Measurements from ENCODE around the gene ZDHHC5. TPM values are rescaled to one million over a fixed set of nuclear protein-coding genes. Genes with fewer than 3 reads are reported as not detected.
"Not testable (repeated sequence)": the region's sequence is repeated elsewhere in the genome, so short reads cannot be mapped to it uniquely, and the experiment has no call there.

ZDHHC5 gene
- polyA plus RNA-seq, 1 donor (not counting 4 experiments of a cell fraction or from before 2014, with no cell fraction given) = 79.3 TPM

DNA sequence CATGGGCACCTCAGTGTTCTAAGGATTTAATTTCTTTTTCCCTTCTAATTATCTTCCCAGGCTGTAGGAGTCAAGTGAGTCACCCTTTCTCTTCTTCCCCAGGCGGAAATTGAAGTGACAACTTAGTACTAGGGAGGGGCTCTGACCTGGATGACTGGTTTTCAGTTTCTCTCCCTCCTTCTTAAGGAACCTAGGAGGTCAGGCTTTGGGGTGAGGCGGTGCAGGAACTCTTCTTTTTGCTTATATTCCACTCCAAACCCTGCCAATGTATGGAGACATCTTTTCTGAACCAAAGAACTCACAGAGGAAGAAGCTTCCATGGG lies 12.6 kb downstream of the ZDHHC5 start:
- H2AFZ ChIP-seq (ENCODE audit: control insufficient read depth, low read length) = no peak overlapping the region
- FAIRE-seq = peak; percentile 55
- peaks cover 9 to 28% of the 10 kb centered on the region in 2 experiments for H3K36me3 ChIP-seq (ENCODE audit: control insufficient read depth in 2 of 2, extremely low read depth in 1 of 2, insufficient read depth in 2 of 2, low read length in 2 of 2)

DNA sequence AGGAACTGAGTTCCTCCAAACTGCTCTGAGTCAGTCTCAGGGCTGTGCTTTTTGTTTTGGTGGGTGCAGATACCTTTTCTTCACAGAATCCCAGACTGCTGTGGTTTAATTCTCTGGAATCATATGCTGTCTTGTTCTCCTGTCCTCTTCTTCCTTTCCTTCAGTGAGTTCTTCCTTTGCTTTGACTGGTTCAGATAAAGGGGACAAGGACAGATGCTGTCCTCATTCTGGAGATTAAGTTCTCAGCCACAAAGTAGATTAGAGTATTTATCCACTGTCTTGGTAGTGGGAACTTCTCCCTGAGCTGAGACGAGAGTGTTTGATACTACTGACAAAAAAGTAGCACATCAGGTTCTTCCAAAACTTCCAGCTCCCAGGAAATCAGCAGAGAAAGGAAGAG lies 13.3 kb downstream of the ZDHHC5 start:
- peak overlapping the region; percentile 86 for H3K4me2 ChIP-seq (ENCODE audit: control insufficient read depth, extremely low read depth, insufficient read depth, low read depth, low read length)
- H3K4me3 ChIP-seq (ENCODE audit: control insufficient read depth in 2 of 3, extremely low read depth in 1 of 3, insufficient read depth in 2 of 3, low read depth in 1 of 3, low read length in 3 of 3) = no peak overlapping the region
- H3K79me2 ChIP-seq (ENCODE audit: control insufficient read depth, insufficient read depth, low read length) = peaks cover 68% of the 10 kb centered on the region
- H3K9ac ChIP-seq (ENCODE audit: control insufficient read depth, extremely low read depth, insufficient read depth, low read length) = no peak overlapping the region
- DNase-seq (ENCODE audit: low read depth, low spot score) = no peak
- peak overlapping the region; percentile 24 for H3K27ac ChIP-seq (ENCODE audit: control insufficient read depth, insufficient read depth, low read length)
- peaks cover 4% of the 10 kb centered on the region for H4K20me1 ChIP-seq (ENCODE audit: control insufficient read depth, extremely low read depth, insufficient read depth, low read length)
- no peak for FAIRE-seq
- no peak overlapping the region for H2AFZ ChIP-seq (ENCODE audit: control insufficient read depth, low read length)
- dilution Hi-C loops (cut with MboI; ENCODE audit: extremely low pct_ligation_motif_present, low sequenced_read_pairs) = no loop called here
- peaks cover 11 to 26% of the 10 kb centered on the region in 2 experiments for H3K36me3 ChIP-seq (ENCODE audit: control insufficient read depth in 2 of 2, extremely low read depth in 1 of 2, insufficient read depth in 2 of 2, low read length in 2 of 2)
- no peaks in the 10 kb centered on the region for H3K9me1 ChIP-seq (ENCODE audit: control insufficient read depth, extremely low read depth, insufficient read depth, low read length)
- no peaks in the 10 kb centered on the region for H3K27me3 ChIP-seq (ENCODE audit: control insufficient read depth, extremely low read depth, insufficient read depth, low read length)
- H3K9me3 ChIP-seq (ENCODE audit: control insufficient read depth, low read depth, low read length) = no peaks in the 10 kb centered on the region
- peaks cover 22% of the 10 kb centered on the region for H3K4me1 ChIP-seq (ENCODE audit: control insufficient read depth, extremely low read depth, insufficient read depth, low read length)
- TF ChIP-seq, protein P1, sequence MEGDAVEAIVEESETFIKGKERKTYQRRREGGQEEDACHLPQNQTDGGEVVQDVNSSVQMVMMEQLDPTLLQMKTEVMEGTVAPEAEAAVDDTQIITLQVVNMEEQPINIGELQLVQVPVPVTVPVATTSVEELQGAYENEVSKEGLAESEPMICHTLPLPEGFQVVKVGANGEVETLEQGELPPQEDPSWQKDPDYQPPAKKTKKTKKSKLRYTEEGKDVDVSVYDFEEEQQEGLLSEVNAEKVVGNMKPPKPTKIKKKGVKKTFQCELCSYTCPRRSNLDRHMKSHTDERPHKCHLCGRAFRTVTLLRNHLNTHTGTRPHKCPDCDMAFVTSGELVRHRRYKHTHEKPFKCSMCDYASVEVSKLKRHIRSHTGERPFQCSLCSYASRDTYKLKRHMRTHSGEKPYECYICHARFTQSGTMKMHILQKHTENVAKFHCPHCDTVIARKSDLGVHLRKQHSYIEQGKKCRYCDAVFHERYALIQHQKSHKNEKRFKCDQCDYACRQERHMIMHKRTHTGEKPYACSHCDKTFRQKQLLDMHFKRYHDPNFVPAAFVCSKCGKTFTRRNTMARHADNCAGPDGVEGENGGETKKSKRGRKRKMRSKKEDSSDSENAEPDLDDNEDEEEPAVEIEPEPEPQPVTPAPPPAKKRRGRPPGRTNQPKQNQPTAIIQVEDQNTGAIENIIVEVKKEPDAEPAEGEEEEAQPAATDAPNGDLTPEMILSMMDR (optimal IDR thresholded peaks at IDR 0.05 in 1 of 3, IDR thresholded peaks at IDR 0.05 in 1 of 3, conservative IDR thresholded peaks at IDR 0.05 in 1 of 3; ENCODE audit: extremely low read depth in 1 of 3, insufficient read depth in 2 of 3, low read length in 3 of 3) = no peak
- TF ChIP-seq EZH2 (IDR thresholded peaks at IDR 0.05; ENCODE audit: low read length) = no peak

More for the DNA sequence above, 12.6 kb downstream of the ZDHHC5 start:
- Histone ChIP-seq H3K4me2 (ENCODE audit: control insufficient read depth, extremely low read depth, insufficient read depth, low read depth, low read length) (peak overlapping the region; percentile 86), H3K9ac (ENCODE audit: control insufficient read depth, extremely low read depth, insufficient read depth, low read length) (no peak overlapping the region), H3K9me3 (ENCODE audit: control insufficient read depth, low read depth, low read length) (no peaks in the 10 kb centered on the region), H3K4me1 (ENCODE audit: control insufficient read depth, extremely low read depth, insufficient read depth, low read length) (peaks cover 22% of the 10 kb centered on the region), H3K27ac (ENCODE audit: control insufficient read depth, insufficient read depth, low read length) (peak overlapping the region; percentile 81), H3K27me3 (ENCODE audit: control insufficient read depth, extremely low read depth, insufficient read depth, low read length) (no peaks in the 10 kb centered on the region), H4K20me1 (ENCODE audit: control insufficient read depth, extremely low read depth, insufficient read depth, low read length) (peaks cover 4% of the 10 kb centered on the region), H3K9me1 (ENCODE audit: control insufficient read depth, extremely low read depth, insufficient read depth, low read length) (no peaks in the 10 kb centered on the region), H3K4me3 (ENCODE audit: control insufficient read depth in 2 of 3, extremely low read depth in 1 of 3, insufficient read depth in 2 of 3, low read depth in 1 of 3, low read length in 3 of 3) (peak overlapping the region in 1 of 3 experiments; percentile 28), H3K79me2 (ENCODE audit: control insufficient read depth, insufficient read depth, low read length) (peaks cover 71% of the 10 kb centered on the region)
- dilution Hi-C loops (cut with MboI; ENCODE audit: extremely low pct_ligation_motif_present, low sequenced_read_pairs) = no loop called here
- no peak for DNase-seq (ENCODE audit: low read depth, low spot score)
- TF ChIP-seq EZH2 (IDR thresholded peaks at IDR 0.05; ENCODE audit: low read length) = no peak
- TF ChIP-seq, protein P1 (optimal IDR thresholded peaks at IDR 0.05 in 1 of 3, IDR thresholded peaks at IDR 0.05 in 1 of 3, conservative IDR thresholded peaks at IDR 0.05 in 1 of 3; ENCODE audit: extremely low read depth in 1 of 3, insufficient read depth in 2 of 3, low read length in 3 of 3) = no peak

DNA sequence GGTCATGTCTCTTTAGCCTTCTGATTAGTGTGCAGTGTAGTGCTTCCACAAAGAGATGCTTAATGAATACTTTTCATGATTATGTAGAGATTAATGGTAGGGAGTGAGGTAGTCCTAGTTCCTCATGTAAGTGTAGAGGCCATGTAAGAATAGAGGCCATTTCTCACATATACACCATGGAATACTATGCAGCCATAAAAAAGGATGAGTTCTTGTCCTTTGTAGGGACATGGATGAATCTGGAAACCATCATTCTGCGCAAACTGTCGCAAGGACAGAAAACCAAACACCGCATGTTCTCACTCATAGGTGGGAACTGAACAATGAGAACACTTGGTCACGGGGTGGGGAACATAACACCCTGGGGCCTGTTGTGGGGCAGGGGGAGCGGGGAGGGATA lies 22.6 kb downstream of the ZDHHC5 start:
- H3K9me1 ChIP-seq (ENCODE audit: control insufficient read depth, extremely low read depth, insufficient read depth, low read length); H2AFZ ChIP-seq (ENCODE audit: control insufficient read depth, low read length); dilution Hi-C loops (cut with MboI; ENCODE audit: extremely low pct_ligation_motif_present, low sequenced_read_pairs); H3K4me1 ChIP-seq (ENCODE audit: control insufficient read depth, extremely low read depth, insufficient read depth, low read length); H3K27ac ChIP-seq (ENCODE audit: control insufficient read depth, insufficient read depth, low read length); H4K20me1 ChIP-seq (ENCODE audit: control insufficient read depth, extremely low read depth, insufficient read depth, low read length); DNase-seq (ENCODE audit: low read depth, low spot score); H3K9ac ChIP-seq (ENCODE audit: control insufficient read depth, extremely low read depth, insufficient read depth, low read length); H3K9me3 ChIP-seq (ENCODE audit: control insufficient read depth, low read depth, low read length); H3K4me2 ChIP-seq (ENCODE audit: control insufficient read depth, extremely low read depth, insufficient read depth, low read depth, low read length); H3K4me3 ChIP-seq (ENCODE audit: control insufficient read depth in 2 of 3, extremely low read depth in 1 of 3, insufficient read depth in 2 of 3, low read depth in 1 of 3, low read length in 3 of 3); H3K27me3 ChIP-seq (ENCODE audit: control insufficient read depth, extremely low read depth, insufficient read depth, low read length); FAIRE-seq: not testable (repeated sequence)
- Histone ChIP-seq H3K79me2 (ENCODE audit: control insufficient read depth, insufficient read depth, low read length) (peaks cover 22% of the 10 kb centered on the region), H3K36me3 (ENCODE audit: control insufficient read depth in 2 of 2, extremely low read depth in 1 of 2, insufficient read depth in 2 of 2, low read length in 2 of 2) (peaks cover 23 to 37% of the 10 kb centered on the region in 2 experiments)

All from keratinocyte (primary cell).